ENCODE data around the gene PAX8. TPM values are rescaled to one million over a fixed set of nuclear protein-coding genes. Genes with fewer than 3 reads are reported as not detected.

PAX8 gene
- total RNA-seq, 1 donor from 2014 or later, result 1.6 TPM

DNA sequence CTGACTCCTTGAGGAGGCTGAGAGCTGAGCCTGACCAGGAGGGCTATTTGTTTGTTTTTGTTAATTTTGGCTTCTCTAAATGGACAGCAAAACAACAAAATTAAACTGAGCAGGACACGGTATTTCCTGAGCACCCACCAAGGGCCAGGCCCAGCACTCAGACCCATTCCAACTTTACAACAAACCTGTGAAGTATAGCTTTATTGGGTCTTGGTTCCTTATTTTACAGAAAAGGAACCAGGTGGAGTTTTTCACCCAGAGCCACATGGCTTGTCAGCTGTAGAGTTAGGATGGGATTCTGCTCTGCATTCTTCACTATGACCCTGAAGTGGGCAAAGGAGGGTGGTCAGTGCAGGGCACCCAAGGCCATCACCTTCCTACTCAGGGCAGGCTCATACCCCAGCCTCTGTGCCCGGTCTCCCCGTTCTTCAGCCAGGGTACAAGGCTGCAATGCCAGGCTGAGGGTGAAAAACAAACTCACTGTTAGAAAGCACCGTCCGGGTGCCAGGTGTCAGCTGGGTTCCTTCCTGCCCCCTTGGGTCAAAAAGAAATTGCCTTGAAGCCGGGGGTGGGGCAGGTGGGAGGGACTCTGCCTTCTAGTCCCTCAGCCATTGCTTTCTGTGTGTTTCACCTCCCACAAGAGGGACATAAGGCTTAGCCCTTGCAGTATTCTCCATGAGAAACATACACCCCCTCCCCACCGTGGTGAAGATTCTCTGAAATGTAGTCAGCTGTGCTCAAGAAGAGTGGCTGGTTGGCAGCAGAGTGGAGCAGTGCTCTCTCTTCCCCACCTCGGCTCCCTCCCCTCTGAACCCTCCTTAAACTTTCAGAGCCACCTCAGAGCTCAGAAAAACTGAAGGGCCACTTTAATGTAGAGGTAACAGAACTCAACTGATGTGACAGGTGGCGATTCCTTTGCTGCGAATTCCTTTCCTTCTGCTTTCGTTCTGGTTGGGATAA lies 102.7 kb downstream of the PAX8 start:
- H3K4me3 ChIP-seq, result peak overlapping the region; percentile 43
- no peaks in the 10 kb centered on the region for H3K36me3 ChIP-seq
- ATAC-seq (no peak), DNase-seq (no peak)
- no peaks in the 10 kb centered on the region for H3K9me3 ChIP-seq
- intact Hi-C loops (cut with DNase I), result no loop called here
- no peaks in the 10 kb centered on the region for H3K27me3 ChIP-seq
- TF ChIP-seq CTCF (IDR thresholded peaks at IDR 0.05), result no peak
- H3K27ac ChIP-seq, result no peak overlapping the region
- H3K4me1 ChIP-seq, result peaks cover 30% of the 10 kb centered on the region

DNA sequence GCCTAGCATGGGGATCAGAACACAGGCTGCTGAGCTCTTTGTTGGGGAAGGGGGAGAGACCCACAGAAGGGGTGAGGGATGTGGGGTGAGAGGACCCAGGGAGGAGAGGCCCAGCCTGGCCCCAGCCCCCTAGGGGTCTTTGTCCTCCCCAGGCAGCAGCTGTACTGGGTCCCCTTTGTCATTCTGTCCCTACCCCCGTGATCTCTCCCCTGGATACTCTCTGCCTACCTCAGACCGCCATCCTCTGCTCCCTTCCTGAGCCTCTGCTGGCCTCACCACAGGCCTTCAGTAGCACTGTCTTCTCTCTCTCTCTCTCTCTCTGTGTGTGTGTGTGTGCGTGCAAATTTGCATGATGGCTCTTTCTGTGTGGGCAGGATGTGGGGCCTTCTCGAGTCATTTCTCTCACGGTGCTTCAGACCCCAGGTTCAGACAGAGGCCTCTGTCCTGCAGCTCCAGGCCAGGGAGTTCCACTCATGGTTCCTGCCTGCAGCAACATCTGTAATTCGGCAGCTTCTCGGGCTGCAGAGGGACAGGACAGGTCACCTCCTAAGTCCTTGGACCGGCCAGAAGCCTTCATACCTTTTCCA lies 103.6 kb downstream of the PAX8 start:
- DNase-seq, result no peak
- Histone ChIP-seq H3K4me3 (peak overlapping the region; percentile 43), H3K4me1 (peaks cover 21% of the 10 kb centered on the region)

DNA sequence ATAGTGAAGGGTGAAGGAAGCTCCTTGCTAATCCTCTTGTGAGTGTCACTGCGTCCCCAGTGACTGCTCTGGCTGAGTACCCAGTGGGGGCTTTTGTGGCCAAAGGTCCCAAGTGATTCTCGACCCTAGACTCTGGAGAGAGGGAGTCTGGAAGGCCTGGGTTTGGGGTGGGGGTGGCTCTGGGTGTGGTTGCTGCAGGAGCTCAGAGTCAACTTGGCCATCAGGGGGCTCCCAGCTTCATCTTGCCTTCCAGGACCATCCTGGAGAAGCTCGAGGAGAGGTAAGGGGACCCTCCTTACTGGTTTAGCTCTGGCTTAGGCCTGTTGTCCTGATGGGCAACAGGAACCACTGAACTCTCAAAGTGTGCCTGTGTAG lies 104.4 kb downstream of the PAX8 start:
- H3K27me3 ChIP-seq, result no peaks in the 10 kb centered on the region
- no peak for ATAC-seq
- H3K4me3 ChIP-seq, result peak overlapping the region; percentile 43
- no peaks in the 10 kb centered on the region for H3K9me3 ChIP-seq
- no peak for DNase-seq
- H3K36me3 ChIP-seq, result no peaks in the 10 kb centered on the region
- peak overlapping the region; percentile 73 for H3K27ac ChIP-seq
- no peak for TF ChIP-seq CTCF (IDR thresholded peaks at IDR 0.05)
- intact Hi-C loops (cut with DNase I), result no loop called here
- H3K4me1 ChIP-seq, result peaks cover 19% of the 10 kb centered on the region

More for the DNA sequence above, 103.6 kb downstream of the PAX8 start:
- H3K36me3 ChIP-seq, result no peaks in the 10 kb centered on the region
- no peaks in the 10 kb centered on the region for H3K9me3 ChIP-seq
- intact Hi-C loops (cut with DNase I), result no loop called here
- no peaks in the 10 kb centered on the region for H3K27me3 ChIP-seq
- peak; percentile 41 for ATAC-seq
- TF ChIP-seq CTCF (IDR thresholded peaks at IDR 0.05), result no peak
- peak overlapping the region; percentile 73 for H3K27ac ChIP-seq

GRCh38 chr2:113173542-113174375 lies 105.0 kb downstream of the PAX8 start, which contains the start of gene PSD4:
PSD4 (plus strand) TSS chr2:113173971; CDS start chr2:113182457, 8,486 bp downstream.
- ATAC-seq, result peak; percentile 90
- intact Hi-C loops (cut with DNase I), result no loop called here
- Histone ChIP-seq H3K4me3 (peak within 1 kb of the TSS; percentile 43), H3K36me3 (no peaks in the 10 kb centered on the region), H3K27ac (peak within 1 kb of the TSS; percentile 73), H3K27me3 (no peaks in the 10 kb centered on the region), H3K9me3 (no peaks in the 10 kb centered on the region), H3K4me1 (peaks cover 19% of the 10 kb centered on the region)
- TF ChIP-seq CTCF (IDR thresholded peaks at IDR 0.05), result no peak
- peak; percentile 88 for DNase-seq

GRCh38 chr2:113172721-113173541 lies 105.8 kb downstream of the PAX8 start:
- TF ChIP-seq CTCF (IDR thresholded peaks at IDR 0.05), result no peak
- ATAC-seq (no peak), DNase-seq (no peak)
- no peaks in the 10 kb centered on the region for H3K27me3 ChIP-seq
- H3K4me1 ChIP-seq, result peaks cover 19% of the 10 kb centered on the region
- intact Hi-C loops (cut with DNase I), result no loop called here
- H3K9me3 ChIP-seq, result no peaks in the 10 kb centered on the region
- H3K36me3 ChIP-seq, result no peaks in the 10 kb centered on the region
- peak overlapping the region; percentile 73 for H3K27ac ChIP-seq
- H3K4me3 ChIP-seq, result no peak overlapping the region

Measured in upper lobe of right lung (tissue), 1 donor.